ENCODE data around the gene OPA3. TPM values are rescaled to one million over a fixed set of nuclear protein-coding genes. Genes with fewer than 3 reads are reported as not detected.
A peak's percentile ranks its signal among the peaks of the same experiment; 100 is the strongest.

The OPA3 gene
- total RNA-seq, 1 experiment from 2014 or later: 10.1 TPM

DNA sequence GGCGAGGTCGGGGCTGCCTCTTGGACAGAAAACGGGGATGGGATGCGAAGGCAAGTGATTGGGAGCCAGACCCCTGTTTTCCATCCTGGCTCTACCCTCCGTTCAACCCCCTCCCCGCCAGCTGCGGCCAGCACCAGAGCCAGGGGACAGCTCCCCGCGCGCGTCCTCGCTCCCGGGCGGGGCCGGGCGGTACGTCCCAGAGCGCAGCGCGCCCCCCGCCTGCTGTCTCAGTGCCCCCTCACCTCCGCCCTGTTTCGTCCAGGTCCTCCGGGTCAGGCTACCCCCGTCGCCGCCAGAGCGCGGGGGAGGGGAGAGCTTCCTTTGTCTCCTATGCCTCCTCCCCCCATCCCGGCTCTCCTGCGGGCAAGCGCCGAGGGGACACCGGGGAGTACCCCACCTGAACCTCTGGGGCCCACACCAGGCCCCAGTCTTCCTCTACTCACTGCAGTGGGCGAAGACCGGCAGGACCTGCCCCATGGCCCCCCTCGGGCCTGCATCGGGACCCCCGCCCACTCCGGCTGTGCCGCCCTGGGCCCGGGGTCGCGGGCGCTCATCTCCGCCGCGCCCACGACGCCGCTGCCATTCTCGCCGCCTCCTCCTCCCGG, 88.2 kb downstream of the OPA3 start (continued):
- TF ChIP-seq RELA (CRISPR knock-in tag; IDR thresholded peaks at IDR 0.05; ENCODE audit: borderline replicate concordance) (peak; percentile 89; the same call in 1 of the 2 replicates), EMX1 (CRISPR knock-in tag; IDR thresholded peaks at IDR 0.05) (no peak), ETV6 (CRISPR knock-in tag; IDR thresholded peaks at IDR 0.05) (peak; percentile 80), CREB1 (CRISPR knock-in tag; IDR thresholded peaks at IDR 0.05) (peak; percentile 57), ZMAT4 (CRISPR knock-in tag; IDR thresholded peaks at IDR 0.05) (no peak), MXD4 (CRISPR knock-in tag; IDR thresholded peaks at IDR 0.05; ENCODE audit: borderline replicate concordance) (no peak), ZNF317 (CRISPR knock-in tag; IDR thresholded peaks at IDR 0.05; ENCODE audit: borderline replicate concordance, low read depth) (no peak), FOXP1 (CRISPR knock-in tag; IDR thresholded peaks at IDR 0.05; ENCODE audit: borderline replicate concordance) (peak; percentile 92), RORB (CRISPR knock-in tag; IDR thresholded peaks at IDR 0.05) (no peak), GABPB1 (CRISPR knock-in tag; IDR thresholded peaks at IDR 0.05) (peak; percentile 24; the same call in 1 of the 2 replicates), FOXJ3 (CRISPR knock-in tag; IDR thresholded peaks at IDR 0.05; ENCODE audit: borderline replicate concordance) (no peak)

DNA sequence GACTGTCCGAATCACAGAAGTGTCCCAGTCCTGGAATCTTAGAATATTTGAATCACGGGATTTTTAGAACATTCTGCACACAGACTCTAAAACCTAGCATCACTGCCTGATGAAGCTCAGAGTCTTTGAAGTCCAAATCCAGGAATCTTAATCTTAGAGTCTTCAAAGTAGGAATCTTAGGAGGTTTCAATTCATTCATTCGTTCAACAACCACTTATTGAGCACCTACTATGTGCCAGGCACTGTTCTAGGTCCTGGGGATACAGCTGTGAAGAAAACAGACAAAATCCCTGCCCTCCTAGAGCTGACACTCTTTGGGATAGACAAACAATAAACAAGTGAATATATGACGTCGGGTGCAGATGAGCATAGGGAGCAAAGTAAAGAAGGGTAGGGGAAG, 89.4 kb downstream of the OPA3 start:
- peak overlapping the region; percentile 63; the same call in 1 of the 2 replicates for H3K4me3 Mint-ChIP-seq
- ATAC-seq (no peak), DNase-seq (ENCODE audit: low spot score) (no peak)
- ChIA-PET POLR2A (no interaction called here), CTCF (interaction anchor here (0.5 to 9.1 kb wide), 5 partner anchors 10 to 147 kb away, joined by 3 to 145 read pairs (median 20); no protein-coding TSS in a partner anchor)
- peaks cover 3% of the 10 kb centered on the region; the same call in 1 of the 2 replicates for H3K36me3 Mint-ChIP-seq
- no peak overlapping the region for H3K27ac Mint-ChIP-seq
- H3K27me3 Mint-ChIP-seq (ENCODE audit: low read depth): peaks cover 36% of the 10 kb centered on the region
- no peaks in the 10 kb centered on the region for H3K9me3 Mint-ChIP-seq
- H3K4me1 Mint-ChIP-seq: peaks cover 35% of the 10 kb centered on the region
- no peak for TF ChIP-seq MYBL2 (CRISPR knock-in tag; IDR thresholded peaks at IDR 0.05)
- no peak for TF ChIP-seq CBFB (CRISPR knock-in tag; IDR thresholded peaks at IDR 0.05; ENCODE audit: low read depth)
- TF ChIP-seq, protein P1, sequence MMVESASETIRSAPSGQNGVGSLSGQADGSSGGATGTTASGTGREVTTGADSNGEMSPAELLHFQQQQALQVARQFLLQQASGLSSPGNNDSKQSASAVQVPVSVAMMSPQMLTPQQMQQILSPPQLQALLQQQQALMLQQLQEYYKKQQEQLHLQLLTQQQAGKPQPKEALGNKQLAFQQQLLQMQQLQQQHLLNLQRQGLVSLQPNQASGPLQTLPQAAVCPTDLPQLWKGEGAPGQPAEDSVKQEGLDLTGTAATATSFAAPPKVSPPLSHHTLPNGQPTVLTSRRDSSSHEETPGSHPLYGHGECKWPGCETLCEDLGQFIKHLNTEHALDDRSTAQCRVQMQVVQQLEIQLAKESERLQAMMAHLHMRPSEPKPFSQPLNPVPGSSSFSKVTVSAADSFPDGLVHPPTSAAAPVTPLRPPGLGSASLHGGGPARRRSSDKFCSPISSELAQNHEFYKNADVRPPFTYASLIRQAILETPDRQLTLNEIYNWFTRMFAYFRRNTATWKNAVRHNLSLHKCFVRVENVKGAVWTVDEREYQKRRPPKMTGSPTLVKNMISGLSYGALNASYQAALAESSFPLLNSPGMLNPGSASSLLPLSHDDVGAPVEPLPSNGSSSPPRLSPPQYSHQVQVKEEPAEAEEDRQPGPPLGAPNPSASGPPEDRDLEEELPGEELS (CRISPR knock-in tag; IDR thresholded peaks at IDR 0.05): no peak
- TF ChIP-seq, protein P2, sequence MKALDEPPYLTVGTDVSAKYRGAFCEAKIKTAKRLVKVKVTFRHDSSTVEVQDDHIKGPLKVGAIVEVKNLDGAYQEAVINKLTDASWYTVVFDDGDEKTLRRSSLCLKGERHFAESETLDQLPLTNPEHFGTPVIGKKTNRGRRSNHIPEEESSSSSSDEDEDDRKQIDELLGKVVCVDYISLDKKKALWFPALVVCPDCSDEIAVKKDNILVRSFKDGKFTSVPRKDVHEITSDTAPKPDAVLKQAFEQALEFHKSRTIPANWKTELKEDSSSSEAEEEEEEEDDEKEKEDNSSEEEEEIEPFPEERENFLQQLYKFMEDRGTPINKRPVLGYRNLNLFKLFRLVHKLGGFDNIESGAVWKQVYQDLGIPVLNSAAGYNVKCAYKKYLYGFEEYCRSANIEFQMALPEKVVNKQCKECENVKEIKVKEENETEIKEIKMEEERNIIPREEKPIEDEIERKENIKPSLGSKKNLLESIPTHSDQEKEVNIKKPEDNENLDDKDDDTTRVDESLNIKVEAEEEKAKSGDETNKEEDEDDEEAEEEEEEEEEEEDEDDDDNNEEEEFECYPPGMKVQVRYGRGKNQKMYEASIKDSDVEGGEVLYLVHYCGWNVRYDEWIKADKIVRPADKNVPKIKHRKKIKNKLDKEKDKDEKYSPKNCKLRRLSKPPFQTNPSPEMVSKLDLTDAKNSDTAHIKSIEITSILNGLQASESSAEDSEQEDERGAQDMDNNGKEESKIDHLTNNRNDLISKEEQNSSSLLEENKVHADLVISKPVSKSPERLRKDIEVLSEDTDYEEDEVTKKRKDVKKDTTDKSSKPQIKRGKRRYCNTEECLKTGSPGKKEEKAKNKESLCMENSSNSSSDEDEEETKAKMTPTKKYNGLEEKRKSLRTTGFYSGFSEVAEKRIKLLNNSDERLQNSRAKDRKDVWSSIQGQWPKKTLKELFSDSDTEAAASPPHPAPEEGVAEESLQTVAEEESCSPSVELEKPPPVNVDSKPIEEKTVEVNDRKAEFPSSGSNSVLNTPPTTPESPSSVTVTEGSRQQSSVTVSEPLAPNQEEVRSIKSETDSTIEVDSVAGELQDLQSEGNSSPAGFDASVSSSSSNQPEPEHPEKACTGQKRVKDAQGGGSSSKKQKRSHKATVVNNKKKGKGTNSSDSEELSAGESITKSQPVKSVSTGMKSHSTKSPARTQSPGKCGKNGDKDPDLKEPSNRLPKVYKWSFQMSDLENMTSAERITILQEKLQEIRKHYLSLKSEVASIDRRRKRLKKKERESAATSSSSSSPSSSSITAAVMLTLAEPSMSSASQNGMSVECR (CRISPR knock-in tag; IDR thresholded peaks at IDR 0.05; ENCODE audit: borderline replicate concordance): no peak
- TF ChIP-seq, protein P3, sequence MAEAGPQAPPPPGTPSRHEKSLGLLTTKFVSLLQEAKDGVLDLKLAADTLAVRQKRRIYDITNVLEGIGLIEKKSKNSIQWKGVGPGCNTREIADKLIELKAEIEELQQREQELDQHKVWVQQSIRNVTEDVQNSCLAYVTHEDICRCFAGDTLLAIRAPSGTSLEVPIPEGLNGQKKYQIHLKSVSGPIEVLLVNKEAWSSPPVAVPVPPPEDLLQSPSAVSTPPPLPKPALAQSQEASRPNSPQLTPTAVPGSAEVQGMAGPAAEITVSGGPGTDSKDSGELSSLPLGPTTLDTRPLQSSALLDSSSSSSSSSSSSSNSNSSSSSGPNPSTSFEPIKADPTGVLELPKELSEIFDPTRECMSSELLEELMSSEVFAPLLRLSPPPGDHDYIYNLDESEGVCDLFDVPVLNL (CRISPR knock-in tag; IDR thresholded peaks at IDR 0.05; ENCODE audit: borderline replicate concordance, low read depth): no peak
- TF ChIP-seq ZNF138 (CRISPR knock-in tag; conservative IDR thresholded peaks at IDR 0.05): no peak
- no peak for TF ChIP-seq STAT6 (CRISPR knock-in tag; conservative IDR thresholded peaks at IDR 0.05; ENCODE audit: low read depth)
- no peak for TF ChIP-seq NR2C2 (CRISPR knock-in tag; IDR thresholded peaks at IDR 0.05)
- no peak for TF ChIP-seq ZNF396 (CRISPR knock-in tag; IDR thresholded peaks at IDR 0.05; ENCODE audit: borderline replicate concordance)
- TF ChIP-seq ZBTB21 (CRISPR knock-in tag; IDR thresholded peaks at IDR 0.05; ENCODE audit: borderline replicate concordance): no peak
- TF ChIP-seq, protein P4, sequence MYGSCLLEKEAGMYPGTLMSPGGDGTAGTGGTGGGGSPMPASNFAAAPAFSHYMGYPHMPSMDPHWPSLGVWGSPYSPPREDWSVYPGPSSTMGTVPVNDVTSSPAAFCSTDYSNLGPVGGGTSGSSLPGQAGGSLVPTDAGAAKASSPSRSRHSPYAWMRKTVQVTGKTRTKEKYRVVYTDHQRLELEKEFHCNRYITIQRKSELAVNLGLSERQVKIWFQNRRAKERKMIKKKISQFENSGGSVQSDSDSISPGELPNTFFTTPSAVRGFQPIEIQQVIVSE (CRISPR knock-in tag; IDR thresholded peaks at IDR 0.05; ENCODE audit: borderline replicate concordance): no peak
- TF ChIP-seq ZNF671 (CRISPR knock-in tag; IDR thresholded peaks at IDR 0.05): no peak

Data from WTC11 (cell line).